Neural progenitor cell (in vitro differentiated cells): Measurements from ENCODE around the gene SLC35F3.

ENCODE experiments used
- CTCF ChIP-seq: fragments of 200-600 bp; sonication (generic); IDR thresholded peaks from 2 replicates; pipeline ENCODE4 v1.5.1; 2017; ENCODE audit warnings: antibody characterized with exemption, mild to moderate bottlenecking
- EZH2 ChIP-seq: fragments of 200-600 bp; sonication (generic); IDR thresholded peaks from 2 replicates; pipeline ENCODE4 v1.6.1; 2017; ENCODE audit warnings: antibody characterized with exemption, mild to moderate bottlenecking, moderate library complexity
- EZH2phosphoT487 ChIP-seq: fragments of 200-600 bp; sonication (generic); IDR thresholded peaks from 2 replicates; pipeline ENCODE4 v1.6.1; 2017; ENCODE audit warnings: antibody characterized with exemption

- no peak for TF ChIP-seq EZH2
- TF ChIP-seq CTCF = no peak
- TF ChIP-seq EZH2phosphoT487 = no peak
Measured at GRCh38 chr1:234261545-234261944, 357.1 kb downstream of the SLC35F3 start.
